ENCODE data around the gene RMND5B.

Gene RMND5B

GRCh38 chr5:178189433-178189832, 58.6 kb downstream of the RMND5B start:
- Histone ChIP-seq H3K18ac (ENCODE audit: low read length) (no peak overlapping the region), H2BK5ac (ENCODE audit: low read depth, low read length, poor library complexity) (no peak overlapping the region), H4K12ac (ENCODE audit: low read depth, low read length) (no peak overlapping the region), H3K4me1 (ENCODE audit: control insufficient read depth in 1 of 2, insufficient read depth in 2 of 2, low read length in 2 of 2) (no peaks in the 10 kb centered on the region), H3K4me2 (ENCODE audit: low read length) (no peak overlapping the region), H3K79me2 (ENCODE audit: control insufficient read depth, insufficient read depth, low read length, poor library complexity) (no peaks in the 10 kb centered on the region), H2BK120ac (ENCODE audit: insufficient read depth, low read length, poor library complexity) (no peak overlapping the region), H2AFZ (ENCODE audit: insufficient read depth, low read length, poor library complexity) (no peak overlapping the region), H3K27ac (ENCODE audit: low read depth, low read length) (no peak overlapping the region), H3K9ac (ENCODE audit: low read length) (no peak overlapping the region), H3K4ac (ENCODE audit: low read depth, low read length) (no peak overlapping the region), H3K9me3 (ENCODE audit: insufficient read depth, low read depth, low read length) (peaks cover 8% of the 10 kb centered on the region), H3K4me3 (ENCODE audit: low read depth, low read length) (no peak overlapping the region), H4K91ac (ENCODE audit: low read depth, low read length) (no peak overlapping the region), H3K14ac (ENCODE audit: low read length) (no peak overlapping the region), H3K23ac (ENCODE audit: low read length) (no peak overlapping the region), H2AK5ac (ENCODE audit: low read length) (no peak overlapping the region), H4K8ac (ENCODE audit: low read depth, low read length) (no peak overlapping the region), H2BK12ac (ENCODE audit: low read length) (no peak overlapping the region), H3K79me1 (ENCODE audit: low read length) (no peaks in the 10 kb centered on the region), H3K36me3 (ENCODE audit: control insufficient read depth in 1 of 2, insufficient read depth in 2 of 2, low read length in 2 of 2) (no peaks in the 10 kb centered on the region), H3K27me3 (ENCODE audit: insufficient read depth, low read length) (no peaks in the 10 kb centered on the region)
- no CpG with 5 or more reads among the region's 2 CpGs for WGBS (ENCODE audit: extremely low coverage, insufficient coverage, insufficient read length)
- DNase-seq: no peak

GRCh38 chr5:178191661-178192060, 60.8 kb downstream of the RMND5B start:
- Histone ChIP-seq H2BK12ac (ENCODE audit: low read length) (no peak overlapping the region), H4K12ac (ENCODE audit: low read depth, low read length) (no peak overlapping the region), H3K9me3 (ENCODE audit: insufficient read depth, low read depth, low read length) (peaks cover 8% of the 10 kb centered on the region), H2AFZ (ENCODE audit: insufficient read depth, low read length, poor library complexity) (no peak overlapping the region), H3K36me3 (ENCODE audit: control insufficient read depth in 1 of 2, insufficient read depth in 2 of 2, low read length in 2 of 2) (no peaks in the 10 kb centered on the region), H3K4me2 (ENCODE audit: low read length) (no peak overlapping the region), H4K91ac (ENCODE audit: low read depth, low read length) (no peak overlapping the region), H3K27me3 (ENCODE audit: insufficient read depth, low read length) (no peaks in the 10 kb centered on the region), H2BK5ac (ENCODE audit: low read depth, low read length, poor library complexity) (no peak overlapping the region), H3K4ac (ENCODE audit: low read depth, low read length) (no peak overlapping the region), H2BK120ac (ENCODE audit: insufficient read depth, low read length, poor library complexity) (no peak overlapping the region), H3K4me1 (ENCODE audit: control insufficient read depth in 1 of 2, insufficient read depth in 2 of 2, low read length in 2 of 2) (no peaks in the 10 kb centered on the region), H3K79me1 (ENCODE audit: low read length) (no peaks in the 10 kb centered on the region), H3K79me2 (ENCODE audit: control insufficient read depth, insufficient read depth, low read length, poor library complexity) (no peaks in the 10 kb centered on the region), H3K9ac (ENCODE audit: low read length) (no peak overlapping the region), H2AK5ac (ENCODE audit: low read length) (no peak overlapping the region), H4K8ac (ENCODE audit: low read depth, low read length) (no peak overlapping the region), H3K18ac (ENCODE audit: low read length) (no peak overlapping the region), H3K14ac (ENCODE audit: low read length) (no peak overlapping the region), H3K23ac (ENCODE audit: low read length) (no peak overlapping the region), H3K4me3 (ENCODE audit: low read depth, low read length) (no peak overlapping the region), H3K27ac (ENCODE audit: low read depth, low read length) (no peak overlapping the region)
- no peak for DNase-seq
- WGBS (ENCODE audit: extremely low coverage, insufficient coverage, insufficient read length): no CpG with 5 or more reads among the region's 4 CpGs

- Histone ChIP-seq H4K12ac (ENCODE audit: low read depth, low read length) (no peak overlapping the region), H3K27ac (ENCODE audit: low read depth, low read length) (no peak overlapping the region), H2BK120ac (ENCODE audit: insufficient read depth, low read length, poor library complexity) (no peak overlapping the region), H3K14ac (ENCODE audit: low read length) (no peak overlapping the region), H3K4ac (ENCODE audit: low read depth, low read length) (no peak overlapping the region), H3K79me1 (ENCODE audit: low read length) (no peaks in the 10 kb centered on the region), H2AK5ac (ENCODE audit: low read length) (no peak overlapping the region), H4K91ac (ENCODE audit: low read depth, low read length) (no peak overlapping the region), H3K4me2 (ENCODE audit: low read length) (no peak overlapping the region), H3K4me1 (ENCODE audit: control insufficient read depth in 1 of 2, insufficient read depth in 2 of 2, low read length in 2 of 2) (no peaks in the 10 kb centered on the region), H3K79me2 (ENCODE audit: control insufficient read depth, insufficient read depth, low read length, poor library complexity) (no peaks in the 10 kb centered on the region), H3K4me3 (ENCODE audit: low read depth, low read length) (no peak overlapping the region), H3K9ac (ENCODE audit: low read length) (no peak overlapping the region), H4K8ac (ENCODE audit: low read depth, low read length) (no peak overlapping the region), H3K9me3 (ENCODE audit: insufficient read depth, low read depth, low read length) (peaks cover 8% of the 10 kb centered on the region), H3K36me3 (ENCODE audit: control insufficient read depth in 1 of 2, insufficient read depth in 2 of 2, low read length in 2 of 2) (no peaks in the 10 kb centered on the region), H2AFZ (ENCODE audit: insufficient read depth, low read length, poor library complexity) (no peak overlapping the region), H3K27me3 (ENCODE audit: insufficient read depth, low read length) (no peaks in the 10 kb centered on the region), H3K18ac (ENCODE audit: low read length) (no peak overlapping the region), H2BK5ac (ENCODE audit: low read depth, low read length, poor library complexity) (no peak overlapping the region), H2BK12ac (ENCODE audit: low read length) (no peak overlapping the region), H3K23ac (ENCODE audit: low read length) (no peak overlapping the region)
- DNase-seq: no peak
- no CpG with 5 or more reads among the region's 2 CpGs for WGBS (ENCODE audit: extremely low coverage, insufficient coverage, insufficient read length)
Measured at GRCh38 chr5:178192244-178192643, 61.4 kb downstream of the RMND5B start.

GRCh38 chr5:178192787-178193186, 62.0 kb downstream of the RMND5B start:
- Histone ChIP-seq H3K4me2 (ENCODE audit: low read length) (no peak overlapping the region), H3K79me2 (ENCODE audit: control insufficient read depth, insufficient read depth, low read length, poor library complexity) (no peaks in the 10 kb centered on the region), H3K9ac (ENCODE audit: low read length) (no peak overlapping the region), H3K4me3 (ENCODE audit: low read depth, low read length) (no peak overlapping the region), H2AK5ac (ENCODE audit: low read length) (no peak overlapping the region), H4K12ac (ENCODE audit: low read depth, low read length) (no peak overlapping the region), H3K27me3 (ENCODE audit: insufficient read depth, low read length) (no peaks in the 10 kb centered on the region), H3K23ac (ENCODE audit: low read length) (no peak overlapping the region), H3K4ac (ENCODE audit: low read depth, low read length) (no peak overlapping the region), H2AFZ (ENCODE audit: insufficient read depth, low read length, poor library complexity) (no peak overlapping the region), H3K36me3 (ENCODE audit: control insufficient read depth in 1 of 2, insufficient read depth in 2 of 2, low read length in 2 of 2) (no peaks in the 10 kb centered on the region), H2BK5ac (ENCODE audit: low read depth, low read length, poor library complexity) (no peak overlapping the region), H4K91ac (ENCODE audit: low read depth, low read length) (no peak overlapping the region), H2BK120ac (ENCODE audit: insufficient read depth, low read length, poor library complexity) (no peak overlapping the region), H3K4me1 (ENCODE audit: control insufficient read depth in 1 of 2, insufficient read depth in 2 of 2, low read length in 2 of 2) (no peaks in the 10 kb centered on the region), H3K79me1 (ENCODE audit: low read length) (no peaks in the 10 kb centered on the region), H3K14ac (ENCODE audit: low read length) (no peak overlapping the region), H3K27ac (ENCODE audit: low read depth, low read length) (no peak overlapping the region), H3K18ac (ENCODE audit: low read length) (no peak overlapping the region), H4K8ac (ENCODE audit: low read depth, low read length) (no peak overlapping the region), H2BK12ac (ENCODE audit: low read length) (no peak overlapping the region), H3K9me3 (ENCODE audit: insufficient read depth, low read depth, low read length) (peaks cover 8% of the 10 kb centered on the region)
- WGBS (ENCODE audit: extremely low coverage, insufficient coverage, insufficient read length): no CpG with 5 or more reads among the region's 7 CpGs
- no peak for DNase-seq

All from trophoblast cell (in vitro differentiated cells and primary cell).